HG02943 (cell line): ENCODE measurements around the gene ENTR1.

Experiments used
- ATAC-seq: cut with Tn5 transposase; IDR thresholded peaks from one replicate; pipeline ENCODE4 v1.9.1; 2021; ENCODE audit warnings: mild to moderate bottlenecking, low read depth, moderate library complexity; ENCODE audit not compliant: unreplicated experiment

ENTR1 gene

DNA sequence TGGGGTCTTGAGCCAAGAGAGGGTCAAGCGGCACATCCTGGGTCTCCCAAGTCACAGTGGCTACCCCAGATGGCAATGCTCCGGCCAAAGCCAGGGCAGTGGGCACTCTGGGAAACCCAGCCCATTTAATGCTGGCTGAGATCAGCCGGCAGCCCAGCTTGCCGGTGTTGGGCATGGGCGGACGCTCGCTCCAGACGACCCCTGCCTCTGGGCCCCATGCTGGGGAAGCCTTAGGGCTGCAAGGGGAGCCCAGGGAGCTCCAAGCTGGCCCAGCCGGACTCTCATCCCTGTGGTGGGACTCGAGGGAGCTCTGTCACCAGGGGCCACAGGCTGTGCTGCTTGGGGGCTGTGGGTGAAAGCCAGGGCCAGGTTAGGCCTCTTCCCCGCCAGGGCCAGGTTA is 31.0 kb downstream of the ENTR1 start:
- ATAC-seq = no peak

DNA sequence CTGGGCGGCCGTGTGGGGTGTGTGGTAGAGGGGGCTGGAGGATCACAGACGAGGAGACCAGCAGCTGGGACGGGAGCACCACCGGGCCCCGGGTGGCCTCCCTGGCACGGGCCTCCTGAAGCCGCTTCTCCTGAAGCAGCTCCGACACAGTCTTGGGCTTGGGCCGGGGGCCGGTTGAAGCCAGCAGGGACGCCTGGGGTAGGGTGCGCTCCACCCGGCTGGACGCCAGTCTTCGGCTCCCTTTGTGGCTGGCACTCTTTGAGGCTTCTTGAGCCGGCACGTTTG is 31.5 kb downstream of the ENTR1 start:
- no peak for ATAC-seq

DNA sequence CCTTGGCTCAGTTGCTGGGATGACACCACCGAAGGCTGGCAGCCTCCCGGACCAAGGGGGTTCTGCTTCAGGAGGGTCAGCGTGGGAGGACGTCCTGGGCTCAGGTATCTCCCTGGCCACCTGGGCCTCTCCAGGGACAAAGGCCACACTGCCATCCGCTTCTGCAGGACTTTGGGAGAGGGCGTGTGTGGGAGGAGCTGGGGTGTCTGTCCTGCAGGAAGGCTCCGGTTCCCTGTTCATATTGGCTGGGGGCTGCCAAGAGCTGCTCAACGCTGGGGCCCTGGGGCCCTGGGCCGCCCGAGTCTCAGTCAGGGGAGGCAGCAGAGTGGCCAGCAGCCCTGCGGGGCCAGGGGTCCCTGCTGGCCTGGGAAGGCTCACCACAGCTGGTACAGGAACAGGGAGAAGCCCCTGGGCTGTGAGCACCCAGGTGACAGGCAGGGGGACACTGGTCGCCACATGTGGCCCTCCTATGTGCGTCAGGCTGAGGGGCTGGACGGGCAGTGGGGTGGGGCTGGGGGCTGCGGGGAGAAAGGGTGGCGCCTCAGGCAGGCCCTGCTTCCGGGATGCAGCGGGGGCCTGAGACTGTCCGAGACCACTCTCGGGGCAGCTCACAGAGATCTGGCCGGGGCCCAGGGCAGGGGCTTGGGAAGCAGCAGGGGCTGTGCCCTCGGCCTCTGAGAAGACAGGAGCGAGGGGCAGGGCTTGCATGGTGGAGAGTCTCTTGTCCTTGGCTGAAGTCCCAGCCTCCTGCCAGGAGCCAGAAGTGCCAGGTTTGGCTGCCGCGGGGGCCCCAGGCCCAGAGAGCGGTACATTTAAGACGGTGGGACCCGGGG is 32.0 kb downstream of the ENTR1 start:
- no peak for ATAC-seq

DNA sequence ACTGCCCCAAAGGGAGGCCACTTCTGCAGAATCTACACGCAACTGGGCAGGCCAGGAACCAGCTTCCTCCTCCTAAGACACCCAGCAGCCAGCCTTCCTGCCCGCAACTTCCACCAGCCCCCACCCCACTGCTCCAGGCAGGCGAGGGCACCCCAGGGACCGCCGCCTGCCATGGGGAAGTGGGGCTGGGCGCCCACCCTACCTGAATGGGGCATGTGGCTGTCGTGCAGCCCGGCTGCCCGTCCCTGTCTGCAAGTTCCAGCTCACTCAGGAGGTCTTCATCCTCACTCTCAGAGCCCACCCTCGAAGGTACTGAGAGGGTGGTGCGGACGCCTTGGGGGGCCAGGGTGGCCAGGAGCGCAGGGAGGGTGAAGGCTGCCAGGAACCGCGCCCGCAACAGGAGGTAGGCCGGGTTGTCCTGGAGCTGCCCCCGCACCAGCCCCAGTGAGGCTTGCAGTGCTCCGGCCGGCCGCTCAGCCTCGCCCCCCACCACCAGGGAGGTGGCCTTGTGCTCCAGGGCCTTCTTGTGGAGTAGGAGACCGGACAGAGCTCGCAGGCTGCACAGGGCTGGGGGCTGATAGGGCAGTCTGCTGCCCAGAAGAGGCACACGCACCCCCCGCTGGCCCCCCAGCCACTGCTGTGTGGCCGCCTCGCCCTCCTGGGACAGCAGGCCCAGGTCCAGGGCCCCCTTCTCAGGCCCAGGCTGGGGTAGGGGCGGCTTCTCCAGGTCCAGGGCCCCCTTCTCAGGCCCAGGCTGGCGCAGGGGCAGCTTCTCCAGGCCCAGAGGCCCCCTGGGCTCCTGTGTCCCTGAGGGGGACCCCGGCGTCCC is 32.9 kb downstream of the ENTR1 start:
- ATAC-seq = no peak

DNA sequence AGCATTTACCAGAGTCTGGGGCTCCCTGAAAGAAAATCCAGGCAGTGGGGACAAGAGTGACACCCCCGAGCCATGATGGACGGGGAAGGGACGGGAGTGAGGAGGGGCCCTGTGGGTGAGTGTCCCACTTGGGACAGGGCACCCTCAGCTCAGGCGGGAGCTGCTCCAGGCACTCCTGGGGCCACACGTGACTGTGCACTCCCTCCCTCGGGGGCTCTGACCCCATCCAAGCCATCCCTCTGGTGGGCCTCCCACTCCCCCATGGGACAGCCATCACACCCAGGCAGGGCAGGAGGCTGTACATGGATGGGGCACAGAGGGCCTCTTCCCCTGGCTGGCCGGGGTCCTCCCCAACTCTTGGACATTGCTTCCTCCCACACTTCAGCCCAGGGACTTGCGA is 34.0 kb downstream of the ENTR1 start:
- ATAC-seq = no peak

DNA sequence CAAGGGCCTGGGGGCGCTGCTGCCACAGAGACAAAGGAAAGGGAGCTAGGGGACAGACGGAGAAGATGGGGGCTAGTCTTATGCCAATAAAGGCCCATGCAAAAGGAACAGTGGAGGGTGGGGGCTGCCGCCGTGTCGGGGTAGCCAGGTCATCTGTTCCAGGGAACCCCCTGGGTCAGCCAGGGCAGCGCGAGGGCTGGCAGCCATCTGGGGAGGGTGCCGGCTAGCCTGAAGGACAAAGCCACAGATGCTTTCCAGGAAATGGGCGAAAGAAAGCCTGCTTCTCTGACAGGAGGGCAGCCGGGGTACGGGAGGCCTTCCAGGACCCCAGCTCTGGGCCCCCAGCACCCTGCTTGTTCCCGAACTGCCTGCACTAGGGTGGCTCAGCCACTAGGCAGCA is 35.3 kb downstream of the ENTR1 start:
- ATAC-seq = no peak

DNA sequence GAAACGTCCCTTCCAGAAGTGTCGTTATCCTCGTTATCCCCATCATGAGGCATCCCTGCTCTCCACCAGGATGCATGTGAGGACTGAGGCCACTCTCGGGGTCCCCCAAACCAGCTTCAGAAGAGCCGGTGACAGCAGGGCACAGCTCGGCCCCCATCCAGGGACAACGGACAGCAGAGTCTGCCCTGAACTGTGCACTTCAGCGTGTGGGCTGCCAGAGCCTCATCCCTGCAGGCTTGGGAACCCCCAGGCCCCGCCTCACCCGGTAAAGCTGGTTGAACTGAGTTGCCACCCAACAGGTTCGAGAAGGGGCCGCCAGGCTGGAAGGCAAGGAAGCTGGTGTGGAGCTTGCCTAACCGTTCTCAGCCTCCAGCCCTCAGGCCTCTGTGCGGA is 36.2 kb downstream of the ENTR1 start:
- ATAC-seq = no peak

DNA sequence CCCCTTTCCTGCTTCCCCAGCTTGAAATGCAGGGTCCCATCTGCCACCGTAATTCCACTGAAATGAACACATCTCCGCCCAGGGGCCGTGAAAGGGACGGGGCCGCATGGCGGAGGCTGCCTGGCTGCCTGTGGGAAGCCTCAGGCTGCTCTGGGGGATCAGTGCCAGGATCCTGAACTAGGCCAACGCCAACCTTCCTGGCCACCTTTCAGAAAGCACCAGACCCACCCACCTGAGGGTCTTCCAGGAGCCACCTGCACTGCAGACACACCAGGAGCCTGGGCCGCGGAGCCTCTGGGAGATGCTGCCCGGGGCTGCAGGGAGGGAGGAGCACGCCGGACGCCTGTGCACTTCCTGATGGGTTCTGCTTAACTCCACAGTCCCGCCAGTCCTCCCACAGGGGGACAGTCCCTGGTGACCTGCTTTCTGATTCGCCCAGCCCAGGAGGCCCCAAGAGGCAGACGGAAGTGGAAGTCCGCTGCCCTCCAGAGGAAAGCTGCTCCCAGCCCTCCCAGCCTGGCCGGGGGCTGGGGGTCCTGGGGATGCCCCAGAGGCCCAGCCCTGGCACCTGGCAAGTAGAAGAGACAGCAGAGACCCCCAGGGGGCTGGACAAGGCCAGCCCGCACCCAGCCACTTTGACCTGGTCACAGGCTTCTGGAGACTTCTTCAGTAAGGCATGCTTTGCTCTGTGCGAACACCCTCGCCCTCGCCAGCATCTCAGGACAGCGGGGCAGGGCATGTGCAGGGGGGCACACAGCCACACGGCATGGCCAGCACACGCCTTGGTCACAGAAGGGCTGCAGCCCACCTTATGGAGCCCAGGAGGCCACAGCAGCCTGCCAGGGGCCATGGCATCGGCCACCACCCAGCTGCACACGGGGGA is 36.9 kb downstream of the ENTR1 start, which contains the start of gene CARD9:
CARD9 (minus strand) TSS at position 370 of the 883 bp plus-strand sequence. CDS start 1,591 bp downstream, outside the sequence.
- no peak for ATAC-seq

DNA sequence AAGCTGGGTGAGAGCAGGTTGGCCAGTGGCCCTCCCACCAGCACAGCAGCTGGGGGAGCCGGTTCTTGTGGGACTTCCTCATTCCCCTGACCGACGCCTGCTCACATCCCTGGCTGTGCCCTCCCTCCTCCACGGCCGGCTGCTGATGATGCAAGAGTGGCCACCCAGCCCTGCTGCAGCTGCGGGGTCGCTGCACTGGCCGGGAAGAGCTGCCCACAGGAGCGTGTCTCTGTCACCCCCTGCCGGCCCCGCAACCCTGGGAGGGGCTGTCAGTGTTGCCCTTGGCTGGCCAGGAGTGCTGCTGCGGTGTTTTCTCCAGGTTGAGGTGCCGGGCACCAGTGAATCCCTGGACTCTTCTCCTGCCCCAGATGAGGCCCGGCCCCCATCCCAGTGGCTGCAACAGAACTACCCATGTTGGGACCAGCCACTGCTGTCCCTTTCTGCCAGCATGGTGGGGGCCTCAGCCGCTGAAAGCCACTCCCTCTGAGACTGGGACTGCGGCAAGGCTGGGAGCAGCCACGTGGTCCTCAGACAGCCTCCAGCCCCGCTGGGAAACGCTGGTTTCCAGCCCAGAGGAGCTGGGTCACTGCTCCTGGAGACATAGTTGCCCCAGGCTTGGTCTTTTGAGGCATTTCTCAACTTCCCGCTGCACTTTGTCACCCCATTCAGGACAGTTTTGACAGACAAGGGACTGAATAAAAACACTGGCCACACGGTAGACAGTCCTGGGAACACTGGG is 37.7 kb downstream of the ENTR1 start:
- ATAC-seq = no peak

DNA sequence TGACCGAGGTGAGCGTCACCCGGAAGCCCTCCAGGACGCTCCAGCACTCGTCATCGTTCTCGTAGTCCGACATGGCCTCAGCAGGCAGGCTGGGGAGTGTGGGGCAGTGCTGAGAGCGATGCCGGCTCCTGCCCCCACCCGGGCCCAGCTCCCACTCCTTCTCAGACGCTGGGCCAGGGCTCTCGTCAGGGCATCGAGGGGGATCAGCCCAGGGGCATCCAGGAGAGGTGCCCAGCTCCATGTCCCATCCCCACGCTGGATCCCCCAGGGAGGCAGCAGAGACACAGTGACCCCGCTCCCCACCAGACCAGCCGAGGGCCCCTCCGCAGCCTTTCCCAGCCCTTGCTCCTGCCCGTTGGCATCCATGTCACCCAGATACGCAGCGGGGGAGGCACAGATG is 38.4 kb downstream of the ENTR1 start:
- ATAC-seq = no peak

DNA sequence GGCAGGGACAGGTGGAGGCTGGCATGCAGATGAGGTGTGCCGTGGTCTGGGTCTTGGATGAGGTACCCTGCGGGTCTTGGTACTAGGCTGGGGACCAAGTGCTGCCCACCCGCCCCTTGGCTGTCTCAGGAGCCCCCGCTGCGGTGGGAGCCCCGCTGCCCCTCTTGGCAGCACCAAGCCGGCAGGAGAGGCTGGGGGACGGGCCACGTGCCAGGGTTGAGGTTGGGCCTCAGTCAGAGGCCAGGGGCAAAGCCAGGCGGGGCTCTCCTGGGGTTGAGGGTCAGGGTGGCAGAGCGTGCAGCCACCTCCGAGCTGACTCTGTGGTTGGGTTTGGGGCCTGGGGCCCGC is 38.9 kb downstream of the ENTR1 start:
- ATAC-seq = no peak

DNA sequence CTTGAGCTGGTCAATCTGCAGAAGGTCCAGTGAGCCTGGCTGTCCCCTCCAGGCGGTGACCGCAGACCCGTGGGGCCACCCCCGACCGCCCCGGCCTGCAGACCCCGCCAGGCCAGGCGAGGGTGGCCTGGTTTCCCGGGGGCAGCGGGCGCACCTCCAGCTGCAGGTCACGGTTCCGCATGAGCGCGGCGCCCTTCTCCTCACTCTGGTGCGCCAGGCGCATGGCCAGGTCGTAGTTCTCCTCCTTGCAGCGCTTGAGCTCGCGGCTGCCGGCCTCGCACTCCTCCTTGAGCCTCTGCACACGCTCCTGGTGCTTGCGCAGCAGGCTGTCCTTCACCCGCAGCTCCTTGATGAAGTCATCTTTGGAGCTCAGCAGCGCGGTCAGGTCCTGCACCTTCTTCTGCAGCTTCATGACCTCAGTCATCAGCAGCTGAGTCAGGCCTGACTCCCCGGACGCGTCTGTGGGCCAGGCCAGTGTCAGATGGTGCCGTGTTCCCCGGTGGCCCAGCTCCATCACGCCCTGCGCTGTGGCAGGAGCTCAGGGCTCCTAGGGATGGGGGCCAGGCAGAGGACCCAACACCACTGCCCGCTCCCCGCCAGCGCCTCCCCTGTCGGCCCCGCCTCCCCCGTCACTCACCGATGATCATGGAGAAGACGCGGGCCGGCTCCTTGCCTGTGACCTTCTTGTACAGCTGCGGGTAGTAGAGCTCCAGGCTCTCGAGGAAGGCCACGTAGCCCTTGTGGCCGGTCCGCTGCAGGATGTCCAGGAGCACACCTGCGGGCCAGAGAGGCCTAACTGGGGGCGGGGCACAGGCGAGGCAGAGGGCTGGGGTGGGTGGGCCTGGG is 39.5 kb downstream of the ENTR1 start:
- ATAC-seq = no peak

DNA sequence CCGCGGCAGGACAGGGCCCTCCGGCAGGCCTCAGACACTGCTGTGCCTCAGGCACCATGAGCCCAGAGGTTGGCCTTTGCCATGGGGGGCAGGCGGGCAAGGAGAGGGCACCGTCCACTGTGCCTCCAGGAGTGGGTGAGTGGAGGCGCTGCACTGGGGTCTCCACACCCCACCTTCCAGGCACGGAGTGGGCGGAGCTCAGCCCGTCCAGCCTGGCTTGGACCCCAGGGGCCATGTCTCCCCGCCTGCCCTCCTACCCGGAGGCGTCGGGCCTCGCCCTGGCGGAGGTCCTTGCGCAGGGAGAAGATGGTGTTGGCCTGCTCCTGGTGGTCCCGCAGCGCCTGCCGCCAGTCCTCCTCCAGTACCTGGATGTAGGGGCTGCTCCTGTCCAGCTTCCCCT is 40.4 kb downstream of the ENTR1 start:
- no peak for ATAC-seq

DNA sequence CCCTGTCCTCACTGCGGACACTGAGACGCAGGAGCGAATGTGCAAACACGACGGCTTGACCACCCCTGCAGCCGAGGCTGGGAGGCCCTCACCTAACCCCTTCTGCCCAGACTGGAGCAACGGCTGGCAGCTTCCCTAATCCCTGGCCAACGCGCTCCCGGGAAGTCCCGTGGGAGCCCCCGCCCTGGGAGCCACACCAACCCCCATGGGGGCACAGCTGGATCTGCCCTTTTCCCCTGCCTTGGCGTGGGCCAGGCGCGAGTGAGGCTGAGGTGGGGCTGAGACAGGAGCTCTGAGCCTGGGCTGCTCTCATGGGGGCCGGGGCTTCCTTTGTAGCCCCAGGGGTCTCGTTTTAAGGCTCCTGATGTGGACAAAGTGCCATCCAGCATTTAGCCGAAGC is 42.2 kb downstream of the ENTR1 start:
- no peak for ATAC-seq

DNA sequence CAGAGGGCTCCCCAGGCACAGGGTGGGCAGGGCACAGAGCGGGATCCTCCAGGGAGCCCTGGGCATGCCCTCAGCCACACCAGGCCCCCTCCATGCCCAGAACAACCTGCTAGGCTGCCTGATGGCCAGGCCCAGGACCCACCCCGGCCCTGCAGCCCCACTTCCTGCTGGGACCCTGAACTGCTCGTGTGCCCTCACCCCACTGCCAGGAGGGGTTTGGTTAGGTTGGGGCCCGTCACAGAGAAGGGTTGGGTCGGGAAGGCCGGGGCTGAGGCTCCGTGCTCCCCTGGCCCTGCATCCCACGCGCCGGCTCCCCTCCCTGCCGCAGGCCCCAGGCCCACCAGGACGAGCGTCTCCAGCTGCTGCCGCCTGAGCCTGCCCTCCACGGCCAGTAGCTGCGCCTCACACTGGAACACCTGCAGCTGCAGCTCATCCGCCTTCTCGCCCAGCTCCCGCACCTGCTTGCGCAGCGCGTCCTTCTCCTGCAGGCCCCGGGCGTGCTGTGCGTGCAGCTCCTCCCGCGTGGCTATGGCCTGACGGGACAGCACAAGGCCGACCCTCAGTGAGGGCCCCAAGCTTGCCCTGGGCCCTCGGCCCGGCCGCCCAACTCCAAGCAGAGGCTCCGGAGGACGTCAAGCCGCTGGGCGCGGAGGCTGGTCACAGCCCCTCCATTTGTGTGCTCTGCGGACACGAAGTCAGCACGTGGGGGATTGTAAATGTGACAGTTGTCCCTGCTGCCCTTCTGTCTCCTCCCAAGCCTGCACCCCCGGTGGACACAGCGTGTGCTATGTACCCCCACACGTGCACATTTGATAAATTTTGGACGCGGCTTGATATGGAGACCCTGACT is 42.9 kb downstream of the ENTR1 start:
- no peak for ATAC-seq

DNA sequence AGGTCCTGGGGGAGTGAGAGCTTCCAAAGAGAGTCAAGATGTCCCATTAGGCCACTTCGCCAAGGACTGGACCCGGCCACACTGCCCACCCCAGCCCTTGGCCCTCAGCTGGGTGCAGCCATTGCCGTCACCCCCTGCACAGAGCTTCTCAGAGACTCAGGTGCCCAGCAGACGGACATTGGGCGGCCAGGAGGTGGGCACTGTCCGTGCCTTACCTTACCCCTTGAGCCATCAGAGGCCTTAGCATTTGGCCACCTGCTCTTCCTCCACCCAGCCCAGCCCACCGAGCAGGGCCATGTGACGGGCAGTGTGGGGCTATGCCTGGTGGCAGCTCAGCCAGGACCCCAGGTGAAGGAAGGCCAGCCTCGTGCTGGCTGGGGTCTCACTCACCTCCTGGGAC is 43.6 kb downstream of the ENTR1 start:
- no peak for ATAC-seq

DNA sequence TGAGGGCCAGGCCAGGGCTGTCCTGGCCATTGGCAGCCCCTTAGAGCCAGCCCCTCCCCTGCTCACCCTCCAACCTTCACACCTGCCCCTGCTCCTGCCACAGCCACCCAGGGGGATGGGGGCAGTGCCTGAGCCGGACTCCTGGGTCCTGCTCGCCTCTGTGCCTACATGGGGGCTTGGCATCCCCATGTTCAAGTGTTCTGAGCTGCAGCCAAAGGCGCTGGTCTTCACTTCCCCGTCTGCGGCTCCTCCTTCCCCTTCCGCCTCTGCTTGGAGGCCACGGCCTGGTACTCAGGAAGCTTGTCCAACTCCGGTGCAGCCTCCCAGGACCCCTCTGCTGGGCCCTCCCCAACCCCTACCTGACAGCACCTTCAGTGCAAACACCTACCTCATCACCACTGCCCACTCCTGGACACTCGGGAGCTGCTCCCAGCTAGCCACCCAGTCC is 44.6 kb downstream of the ENTR1 start:
- ATAC-seq = no peak

DNA sequence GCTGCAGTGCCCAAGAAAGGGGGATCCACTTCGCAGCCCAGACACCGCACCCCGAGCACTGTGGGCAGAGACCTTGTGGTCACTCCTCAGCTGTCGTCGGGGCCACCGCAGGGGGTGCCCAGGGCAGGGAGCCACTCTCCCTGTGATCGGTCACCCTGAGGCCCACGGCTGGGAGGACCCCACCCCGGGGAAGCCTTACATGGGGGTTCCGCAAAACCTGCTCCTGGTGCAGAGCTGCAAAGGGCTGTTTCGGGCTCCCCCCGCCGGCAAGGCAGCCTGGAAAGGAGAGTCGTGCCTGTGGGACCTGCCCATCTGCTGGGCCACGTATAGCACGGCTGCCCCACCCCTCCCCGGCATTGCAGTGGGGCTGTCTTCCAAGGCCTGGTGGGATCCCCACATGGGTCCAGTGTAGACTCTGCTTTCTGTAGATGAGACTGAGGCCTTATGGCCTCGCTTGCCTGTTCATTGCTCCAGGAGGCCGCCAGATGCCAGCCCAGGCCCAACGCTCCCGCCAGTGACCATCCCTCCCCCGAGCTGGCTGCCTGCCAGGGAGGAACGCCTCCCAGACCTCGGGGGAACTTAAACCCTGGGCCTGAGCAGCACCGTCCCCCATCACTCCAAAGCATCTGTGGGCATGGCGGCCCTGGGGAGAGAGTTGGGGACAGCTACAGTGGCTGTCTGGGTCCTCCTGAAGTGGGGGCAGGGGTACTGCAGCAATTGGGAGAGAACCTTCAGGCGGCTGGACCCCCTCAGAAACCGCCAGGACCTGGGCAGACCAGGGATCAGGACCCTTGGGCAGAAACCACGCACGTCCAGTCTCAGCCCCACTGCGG is 45.3 kb downstream of the ENTR1 start:
- ATAC-seq = no peak
